GM11168 (cell line): ENCODE results near the gene ARFGAP2.
"Not testable (repeated sequence)": the region's sequence is repeated elsewhere in the genome, so short reads cannot be mapped to it uniquely, and the experiment has no call there.

Experiments used
- in situ Hi-C: fragments of 300-500 bp; cut with MboI; formaldehyde crosslinking; loops from one replicate; pipeline ENCODE4 v1.12.0; 2022; ENCODE audit warnings: low sequenced_read_pairs; ENCODE audit not compliant: unreplicated experiment

The ARFGAP2 gene

GRCh38 chr11:47176328-47177228 lies at the start of gene ARFGAP2:
Gene ARFGAP2 (minus strand): TSS chr11:47176879. CDS start chr11:47176853, 26 bp downstream.
- in situ Hi-C loops, result loop anchor here (5.0 kb wide), 1 partner anchor 86 kb away; no protein-coding TSS in a partner anchor

DNA sequence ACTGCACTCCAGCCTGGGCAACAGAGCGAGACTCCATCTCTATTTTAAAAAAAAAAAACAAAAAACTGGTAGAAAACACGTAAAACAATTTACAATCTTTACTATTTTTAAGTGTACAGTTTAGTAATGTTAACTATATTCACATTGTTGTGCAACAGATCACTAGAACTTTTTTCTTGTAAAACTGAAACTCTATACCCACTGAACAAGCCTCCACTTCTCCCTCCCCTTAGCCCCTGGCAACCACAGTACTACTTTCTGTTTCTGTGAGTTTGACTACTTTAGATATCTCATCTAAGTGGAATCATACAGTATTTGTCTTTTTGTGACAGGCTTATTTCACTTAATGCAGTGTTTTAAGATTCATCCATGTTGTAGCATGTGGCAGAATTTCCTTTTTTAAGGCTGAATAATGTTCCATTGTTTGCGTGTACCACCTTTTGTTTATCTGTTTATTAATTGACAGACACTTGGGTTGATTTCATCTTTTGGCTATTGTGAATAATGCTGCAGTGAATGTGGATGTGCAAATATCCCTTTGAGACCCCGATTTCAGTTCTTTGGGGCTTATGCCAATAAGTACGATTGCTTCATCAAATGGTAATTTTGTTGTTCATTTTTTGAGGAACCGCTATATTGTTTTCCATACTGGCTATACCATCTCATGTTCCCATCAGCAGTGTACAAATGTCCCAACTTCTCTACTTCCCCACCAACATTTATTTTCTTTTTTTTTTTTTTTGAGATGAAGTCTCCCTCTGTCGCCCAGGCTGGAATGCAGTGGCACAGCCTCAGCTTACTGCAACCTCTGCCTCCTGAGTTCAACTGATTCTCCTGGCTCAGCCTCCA lies 49.1 kb upstream of the ARFGAP2 start:
- in situ Hi-C loops, result no loop called here

DNA sequence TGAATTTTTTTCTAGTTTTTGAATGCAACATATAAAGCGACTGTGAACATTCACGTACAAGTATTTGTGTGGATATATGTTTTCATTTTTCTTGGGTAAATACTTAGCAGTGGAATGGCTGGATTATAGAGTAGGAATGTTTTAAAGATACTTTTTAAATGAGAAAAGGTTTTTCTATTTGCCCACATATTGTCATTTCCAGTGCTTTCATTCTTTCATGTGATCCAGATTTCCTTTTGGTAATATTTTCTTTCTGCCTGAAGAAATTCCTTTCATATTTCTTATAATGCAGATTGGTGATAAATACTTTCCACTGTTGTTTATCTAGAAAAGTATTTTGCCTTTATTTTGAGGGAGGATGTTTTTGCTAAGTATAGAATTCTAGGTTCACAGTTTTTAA lies 46.0 kb upstream of the ARFGAP2 start:
- in situ Hi-C loops, result no loop called here

- in situ Hi-C loops, result no loop called here
Observed at GRCh38 chr11:47220401-47220821, 43.7 kb upstream of the ARFGAP2 start.

DNA sequence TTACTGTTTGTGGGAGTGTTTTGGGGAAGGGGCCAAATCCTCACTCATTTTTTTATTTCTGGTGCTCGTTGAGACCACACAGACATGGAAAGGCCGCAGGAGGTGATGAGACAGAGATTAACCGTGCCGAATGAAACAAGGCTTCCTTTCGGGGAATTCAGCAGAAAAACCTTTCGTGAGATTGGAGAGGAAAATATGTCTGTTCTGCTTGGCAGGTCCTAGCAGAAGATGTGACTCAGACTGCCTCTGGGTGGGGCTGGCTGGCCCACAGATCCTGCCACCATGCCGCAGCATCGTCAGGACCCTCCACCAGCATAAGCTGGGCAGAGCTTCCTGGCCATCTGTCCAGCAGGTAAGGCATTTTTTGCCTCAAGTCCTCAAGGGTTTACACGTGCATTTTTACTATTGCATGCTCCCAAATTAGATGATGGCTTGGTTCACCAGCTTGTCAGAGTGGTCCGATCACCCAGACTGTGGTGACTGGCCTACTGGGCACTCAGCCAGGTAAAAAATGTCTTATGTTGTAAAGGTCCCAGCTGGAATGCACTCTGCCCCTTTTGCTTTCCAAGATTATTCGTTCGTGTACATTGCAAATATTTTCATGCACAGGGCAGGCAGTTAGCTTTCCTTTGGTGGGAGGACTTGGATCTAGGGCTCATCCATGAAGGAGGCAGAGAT lies 39.6 kb upstream of the ARFGAP2 start:
- in situ Hi-C loops, result no loop called here

DNA sequence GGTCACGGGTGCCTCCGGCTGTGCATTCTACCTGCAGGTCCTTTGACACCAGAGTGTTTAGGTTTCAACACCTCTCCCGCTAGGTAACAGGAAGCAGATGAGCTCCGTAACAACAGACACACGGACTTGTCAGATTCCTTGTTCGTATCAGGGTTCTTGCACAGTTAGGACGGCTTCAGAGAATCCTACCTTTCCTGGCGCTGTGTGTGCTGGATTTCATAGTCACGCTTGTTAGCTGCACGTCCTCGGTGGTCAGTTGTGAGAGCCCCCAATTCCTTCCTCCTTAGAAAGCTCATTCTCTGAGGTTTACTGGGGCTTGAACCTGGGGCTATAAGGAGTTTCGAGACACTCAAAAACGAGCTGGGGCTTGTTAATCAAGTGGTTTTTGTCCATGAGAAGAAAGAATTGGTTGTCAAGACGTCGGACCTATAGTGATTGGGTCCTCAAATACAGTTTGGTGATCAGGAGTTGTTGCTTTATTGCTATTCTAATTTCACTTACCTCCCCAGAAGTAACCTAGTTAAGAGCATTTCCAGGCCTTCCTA lies 38.8 kb upstream of the ARFGAP2 start:
- in situ Hi-C loops, result no loop called here

DNA sequence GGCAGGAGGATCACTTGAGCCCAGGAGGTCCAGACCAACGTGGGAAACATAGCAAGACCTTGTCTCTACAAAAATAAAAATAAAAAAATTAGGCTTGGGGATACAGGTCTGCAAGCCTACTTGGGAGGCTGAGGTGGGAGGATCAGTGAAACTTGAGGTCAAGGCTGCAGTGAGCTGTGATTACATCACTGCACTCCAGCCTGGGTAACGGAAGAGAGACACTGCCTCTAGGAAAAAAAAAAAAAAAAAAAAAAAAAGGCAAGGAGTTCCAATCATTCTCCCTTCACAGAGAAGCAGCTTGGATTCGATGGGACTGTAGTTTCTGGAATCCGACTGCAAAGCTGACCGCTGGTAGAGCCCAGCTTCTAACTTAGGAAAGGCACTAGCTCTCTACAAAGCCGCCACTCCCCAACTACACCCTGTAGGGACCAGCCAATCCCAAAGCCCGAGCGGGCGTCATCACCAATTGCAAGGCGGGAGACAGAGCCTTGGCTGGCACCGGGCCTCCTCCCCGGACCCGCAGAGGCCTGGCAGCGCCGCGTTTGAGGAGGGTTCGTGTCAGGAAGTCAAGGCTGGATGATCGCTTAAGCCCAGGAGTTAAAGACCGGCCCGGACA lies 37.4 kb upstream of the ARFGAP2 start:
- in situ Hi-C loops, result no loop called here

- in situ Hi-C loops, result no loop called here
Observed at GRCh38 chr11:47212938-47213337, 36.3 kb upstream of the ARFGAP2 start.

DNA sequence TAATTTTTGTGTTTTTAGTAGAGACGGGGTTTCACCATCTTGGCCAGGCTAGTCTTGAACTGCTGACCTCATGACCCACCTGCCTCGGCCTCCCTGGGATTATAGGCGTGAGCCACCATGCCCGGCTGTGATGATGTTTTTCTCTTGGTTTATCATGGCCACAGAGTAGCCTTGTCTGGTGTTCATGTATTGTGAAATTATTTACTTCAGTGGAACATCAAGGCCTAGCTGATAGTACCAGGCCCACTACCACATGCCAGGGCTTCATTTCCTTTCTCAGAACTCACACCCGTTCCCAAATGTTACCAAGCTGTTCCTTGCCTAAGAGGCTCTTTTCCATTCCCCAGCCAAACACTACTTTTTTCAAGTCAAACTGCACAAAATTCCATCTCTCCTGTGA lies 31.9 kb upstream of the ARFGAP2 start:
- in situ Hi-C loops, result no loop called here

GRCh38 chr11:47208008-47208552 lies 31.4 kb upstream of the ARFGAP2 start:
- in situ Hi-C loops, result not testable (repeated sequence)

- in situ Hi-C loops, result no loop called here
Observed at GRCh38 chr11:47207459-47207858, 30.8 kb upstream of the ARFGAP2 start.

GRCh38 chr11:47206577-47206976 lies 29.9 kb upstream of the ARFGAP2 start:
- in situ Hi-C loops, result not testable (repeated sequence)

DNA sequence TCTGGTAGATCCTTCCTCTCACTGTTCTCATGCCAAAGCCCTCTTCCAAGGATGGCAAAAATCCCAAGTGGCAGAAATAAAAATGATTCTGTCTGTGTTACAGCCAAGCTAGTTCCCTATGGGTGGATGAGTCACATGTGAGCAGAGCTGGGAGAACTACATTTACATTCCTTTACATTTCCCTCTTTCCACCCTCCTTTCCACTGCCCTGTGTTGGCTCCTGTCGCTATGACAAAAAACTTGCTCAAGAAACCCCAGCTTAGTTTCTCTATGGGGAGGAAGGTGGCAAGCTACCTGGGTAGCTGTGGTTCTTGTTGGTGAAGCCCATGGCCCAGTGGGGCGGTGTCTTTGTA lies 27.9 kb upstream of the ARFGAP2 start:
- in situ Hi-C loops, result no loop called here

- in situ Hi-C loops, result no loop called here
Observed at GRCh38 chr11:47202576-47202975, 25.9 kb upstream of the ARFGAP2 start.

GRCh38 chr11:47201015-47201414 lies 24.3 kb upstream of the ARFGAP2 start:
- in situ Hi-C loops, result no loop called here

GRCh38 chr11:47198161-47198560 lies 21.5 kb upstream of the ARFGAP2 start:
- in situ Hi-C loops, result not testable (repeated sequence)

GRCh38 chr11:47192111-47192510 lies 15.4 kb upstream of the ARFGAP2 start:
- in situ Hi-C loops, result no loop called here

DNA sequence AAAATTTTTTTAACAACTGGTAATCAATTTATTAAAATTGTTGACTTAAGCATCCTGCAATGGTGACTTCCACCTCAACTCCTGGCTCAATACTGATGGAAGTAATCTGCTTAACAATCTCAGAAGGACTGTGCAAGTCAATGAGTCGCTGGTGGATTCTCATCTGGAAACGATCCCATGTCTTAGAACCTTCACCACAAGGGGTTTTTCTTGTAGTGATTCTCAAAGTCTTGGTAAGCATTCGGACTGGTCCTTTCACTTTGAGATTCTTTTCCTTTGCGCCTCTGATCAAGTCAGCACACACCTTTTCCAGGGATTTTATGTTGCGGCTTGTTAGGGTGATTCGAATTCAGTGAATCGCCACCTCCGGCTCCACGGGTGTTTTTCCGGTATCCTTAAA lies 14.5 kb upstream of the ARFGAP2 start:
- in situ Hi-C loops, result not testable (repeated sequence)

DNA sequence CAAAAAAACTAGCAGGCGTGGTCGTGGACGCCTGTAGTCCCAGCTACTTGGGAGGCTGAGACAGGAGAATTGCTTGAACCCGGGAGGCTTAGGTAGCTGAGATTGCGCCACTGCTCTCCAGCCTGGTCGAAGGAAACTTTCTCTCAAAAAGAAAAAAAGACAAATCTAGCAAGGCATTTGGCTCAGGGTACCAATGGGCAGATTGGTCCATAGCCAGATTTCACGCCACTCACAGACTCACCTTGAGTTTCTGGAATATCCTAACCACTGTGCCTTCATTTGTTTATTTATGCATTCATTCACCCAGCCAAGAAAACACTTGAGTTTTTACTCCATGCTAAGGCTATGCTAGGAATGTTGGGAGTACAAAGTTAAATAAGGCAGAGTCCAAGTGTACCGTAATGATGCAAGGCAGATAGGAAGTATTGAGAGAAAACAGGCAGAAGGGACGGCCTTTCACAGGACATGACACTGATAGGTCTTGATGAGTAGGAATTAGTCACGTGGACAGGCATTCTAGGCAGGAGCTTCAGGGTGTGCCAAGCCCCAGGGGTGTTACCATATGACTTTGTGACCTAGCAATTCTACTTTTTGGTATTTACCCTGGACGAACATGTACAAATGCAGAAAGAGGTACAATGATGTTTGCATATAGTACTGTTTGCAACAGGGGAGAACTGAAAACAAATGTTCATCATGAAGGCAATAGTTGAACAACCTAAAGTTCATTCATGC lies 12.6 kb upstream of the ARFGAP2 start:
- in situ Hi-C loops, result no loop called here
